RWPE1 (cell line): ENCODE results near the gene TUT7.

Source experiments
- CTCF ChIA-PET: fragments of 350-600 bp; sonication (Branson Sonifier 250); formaldehyde crosslinking; extraction: SDS; loops from one replicate; lab custom pipeline; 2021; lab: Yijun Ruan, JAX
- POLR2A ChIA-PET: fragments of 400-600 bp; formaldehyde crosslinking; extraction: SDS; loops from one replicate; lab custom pipeline; 2020; ENCODE audit warnings: antibody characterized with exemption; ENCODE audit not compliant: low non-redundant PET; lab: Yijun Ruan, JAX
- DNase-seq: peaks from one replicate; pipeline ENCODE4 v3.0.0; 2012; ENCODE audit warnings: low spot score
- H3K27ac ChIP-seq: fragments of 450-650 bp; 2 replicates; pipeline ENCODE4 v1.5.1; 2017
- CTCF ChIP-seq: fragments of 450-650 bp; conservative IDR thresholded peaks from 2 replicates; pipeline ENCODE4 v1.5.1; 2017; ENCODE audit warnings: low read depth, mild to moderate bottlenecking

The TUT7 gene

GRCh38 chr9:86326536-86326935 lies 27.7 kb downstream of the TUT7 start:
- ChIA-PET CTCF (interaction anchor here (0.8 kb wide), 1 partner anchor 29 kb away, joined by 3 read pairs; no protein-coding TSS in a partner anchor), POLR2A (no interaction called here)
- no peak for TF ChIP-seq CTCF
- H3K27ac ChIP-seq, result no peak overlapping the region
- no peak for DNase-seq

GRCh38 chr9:86324901-86325300 lies 29.3 kb downstream of the TUT7 start:
- DNase-seq, result no peak
- POLR2A ChIA-PET, result no interaction called here
- H3K27ac ChIP-seq, result no peak overlapping the region
- no peak for TF ChIP-seq CTCF
- CTCF ChIA-PET, result no interaction called here

- CTCF ChIA-PET, result no interaction called here
- POLR2A ChIA-PET, result no interaction called here
- no peak for TF ChIP-seq CTCF
- no peak overlapping the region for H3K27ac ChIP-seq
- no peak for DNase-seq
Observed at GRCh38 chr9:86324308-86324707, 29.9 kb downstream of the TUT7 start.

- no peak overlapping the region for H3K27ac ChIP-seq
- ChIA-PET POLR2A (no interaction called here), CTCF (no interaction called here)
- DNase-seq, result no peak
- no peak for TF ChIP-seq CTCF
Observed at GRCh38 chr9:86322973-86323644, 31.1 kb downstream of the TUT7 start.

GRCh38 chr9:86321373-86321772 lies 32.8 kb downstream of the TUT7 start:
- ChIA-PET POLR2A (no interaction called here), CTCF (interaction anchor here (0.7 kb wide), 2 partner anchors 11 to 1198 kb away, joined by 3 to 5 read pairs; no protein-coding TSS in a partner anchor)
- TF ChIP-seq CTCF, result no peak
- DNase-seq, result no peak
- H3K27ac ChIP-seq, result no peak overlapping the region

GRCh38 chr9:86318187-86318586 lies 36.0 kb downstream of the TUT7 start:
- TF ChIP-seq CTCF, result no peak
- no peak overlapping the region for H3K27ac ChIP-seq
- POLR2A ChIA-PET, result no interaction called here
- CTCF ChIA-PET, result no interaction called here
- no peak for DNase-seq
